ENCODE measurements around the gene HDLBP. TPM values are rescaled to one million over a fixed set of nuclear protein-coding genes. Genes with fewer than 3 reads are reported as not detected.

Gene HDLBP
- total and polyA plus RNA-seq, 2 experiments from 2014 or later = 389 to 437 TPM

- Histone ChIP-seq H3K9me3 (ENCODE audit: low read depth) (no peaks in the 10 kb centered on the region), H3K27me3 (no peaks in the 10 kb centered on the region), H3K9me2 (replicated peaks; ENCODE audit: insufficient read depth) (no peaks in the 10 kb centered on the region), H3K4me1 (ENCODE audit: insufficient read depth) (no peaks in the 10 kb centered on the region), H3K4me2 (no peak overlapping the region), H2AFZ (no peak overlapping the region), H3K79me2 (no peaks in the 10 kb centered on the region), H4K20me1 (ENCODE audit: insufficient read depth, poor library complexity, severe bottlenecking) (peaks cover 26% of the 10 kb centered on the region), H3K4me3 (no peak overlapping the region), H3K27ac (no peak overlapping the region), H3K36me3 (replicated peaks; ENCODE audit: insufficient read depth, low read depth) (no peaks in the 10 kb centered on the region)
- TF ChIP-seq EZH2 (IDR thresholded peaks at IDR 0.05; ENCODE audit: borderline replicate concordance) (no peak), CTCF (IDR thresholded peaks at IDR 0.05; ENCODE audit: poor library complexity) (no peak), EZH2phosphoT487 (IDR thresholded peaks at IDR 0.05; ENCODE audit: low read depth, severe bottlenecking, unreplicated experiment) (no peak)
- DNase-seq (ENCODE audit: low spot score) = no peak
- WGBS (ENCODE audit: low lambda C conversion rate, missing lambda C conversion rate) = 92% methylated on average over 21 of the region's 21 CpGs
These were observed 81.2 kb downstream of the HDLBP start for GRCh38 chr2:241234066-241234790.

- H3K36me3 ChIP-seq (replicated peaks; ENCODE audit: insufficient read depth, low read depth) = no peaks in the 10 kb centered on the region
- WGBS (ENCODE audit: low lambda C conversion rate, missing lambda C conversion rate) = 97% methylated on average over 13 of the region's 13 CpGs
These were observed 82.5 kb downstream of the HDLBP start for GRCh38 chr2:241232736-241233575.

GRCh38 chr2:241230435-241230834 is 85.0 kb downstream of the HDLBP start:
- H2AFZ ChIP-seq = no peak overlapping the region
- no peak for DNase-seq (ENCODE audit: low spot score)
- WGBS (ENCODE audit: low lambda C conversion rate, missing lambda C conversion rate) = 98% methylated on average over 19 of the region's 19 CpGs

More at GRCh38 chr2:241232736-241233575, 82.5 kb downstream of the HDLBP start:
- DNase-seq (ENCODE audit: low spot score) = no peak
- H3K27ac ChIP-seq = no peak overlapping the region
- no peaks in the 10 kb centered on the region for H3K79me2 ChIP-seq
- H3K4me2 ChIP-seq = no peak overlapping the region
- H3K27me3 ChIP-seq = no peaks in the 10 kb centered on the region
- H3K4me1 ChIP-seq (ENCODE audit: insufficient read depth) = no peaks in the 10 kb centered on the region
- no peaks in the 10 kb centered on the region for H3K9me3 ChIP-seq (ENCODE audit: low read depth)
- H3K9me2 ChIP-seq (replicated peaks; ENCODE audit: insufficient read depth) = no peaks in the 10 kb centered on the region
- TF ChIP-seq EZH2 (IDR thresholded peaks at IDR 0.05; ENCODE audit: borderline replicate concordance) (no peak), CTCF (IDR thresholded peaks at IDR 0.05; ENCODE audit: poor library complexity) (no peak), EZH2phosphoT487 (IDR thresholded peaks at IDR 0.05; ENCODE audit: low read depth, severe bottlenecking, unreplicated experiment) (no peak)
- H2AFZ ChIP-seq = no peak overlapping the region
- H3K4me3 ChIP-seq = no peak overlapping the region
- H4K20me1 ChIP-seq (ENCODE audit: insufficient read depth, poor library complexity, severe bottlenecking) = peaks cover 26% of the 10 kb centered on the region

More at GRCh38 chr2:241230435-241230834, 85.0 kb downstream of the HDLBP start:
- H3K9me3 ChIP-seq (ENCODE audit: low read depth) = no peaks in the 10 kb centered on the region
- H3K9me2 ChIP-seq (replicated peaks; ENCODE audit: insufficient read depth) = no peaks in the 10 kb centered on the region
- no peaks in the 10 kb centered on the region for H3K79me2 ChIP-seq
- no peaks in the 10 kb centered on the region for H3K27me3 ChIP-seq
- no peak overlapping the region for H3K4me3 ChIP-seq
- H3K36me3 ChIP-seq (replicated peaks; ENCODE audit: insufficient read depth, low read depth) = no peaks in the 10 kb centered on the region
- no peak overlapping the region for H3K4me2 ChIP-seq
- no peak overlapping the region for H3K27ac ChIP-seq
- TF ChIP-seq EZH2 (IDR thresholded peaks at IDR 0.05; ENCODE audit: borderline replicate concordance) (no peak), CTCF (IDR thresholded peaks at IDR 0.05; ENCODE audit: poor library complexity) (no peak), EZH2phosphoT487 (IDR thresholded peaks at IDR 0.05; ENCODE audit: low read depth, severe bottlenecking, unreplicated experiment) (no peak)
- H4K20me1 ChIP-seq (ENCODE audit: insufficient read depth, poor library complexity, severe bottlenecking) = peaks cover 21% of the 10 kb centered on the region
- H3K4me1 ChIP-seq (ENCODE audit: insufficient read depth) = no peaks in the 10 kb centered on the region
